Measurements from ENCODE around the gene SGMS1. TPM values are rescaled to one million over a fixed set of nuclear protein-coding genes. Genes with fewer than 3 reads are reported as not detected.

SGMS1 gene
- total RNA-seq, 2 experiments from 2014 or later: 17.1 to 19.3 TPM

DNA sequence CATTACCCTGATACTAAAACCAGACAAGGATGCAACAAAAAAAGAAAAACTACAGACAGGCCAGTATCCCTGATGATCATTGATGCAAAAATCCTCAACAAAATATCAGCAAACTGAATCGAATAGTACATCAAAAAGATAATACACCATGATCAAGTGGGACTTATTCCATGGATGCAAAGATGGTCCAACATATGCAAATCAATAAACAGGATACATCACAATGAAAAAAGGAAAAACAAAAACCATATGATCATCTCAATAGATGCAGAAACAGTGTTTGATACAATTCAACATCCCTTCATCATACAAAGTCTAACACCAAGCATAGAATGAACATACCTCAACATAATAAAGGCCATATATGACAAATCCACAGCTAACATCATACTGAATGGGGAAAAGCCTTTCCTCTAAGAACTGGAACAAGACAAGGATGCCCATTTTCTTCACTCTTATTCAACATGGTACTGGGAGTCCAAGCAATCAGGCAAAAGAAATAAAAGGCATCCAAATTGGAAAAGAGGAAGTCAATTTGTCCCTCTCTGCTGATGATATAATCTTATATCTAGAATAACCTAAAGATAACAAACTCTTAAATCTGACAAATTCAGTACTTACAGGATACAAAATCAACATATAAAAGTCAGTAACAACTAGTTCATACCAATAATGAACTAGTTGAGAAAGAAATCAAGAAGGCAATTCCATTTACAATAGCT is 323.6 kb downstream of the SGMS1 start:
- CTCF ChIA-PET: no interaction called here
- Mint-ChIP-seq H3K36me3 (ENCODE audit: low read depth) (peaks cover 5% of the 10 kb centered on the region), H3K4me3 (no peak overlapping the region), H3K27ac (no peak overlapping the region), H3K4me1 (no peaks in the 10 kb centered on the region), H3K27me3 (peaks cover 1% of the 10 kb centered on the region), H3K9me3 (peaks cover 2% of the 10 kb centered on the region)
- POLR2A ChIA-PET: no interaction called here
- no peak for DNase-seq

GRCh38 chr10:50295367-50295766 is 328.4 kb downstream of the SGMS1 start:
- H3K9me3 Mint-ChIP-seq: peaks cover 2% of the 10 kb centered on the region
- CTCF ChIA-PET: no interaction called here
- DNase-seq: no peak
- H3K4me3 Mint-ChIP-seq: no peak overlapping the region
- H3K4me1 Mint-ChIP-seq: no peaks in the 10 kb centered on the region
- peaks cover 2% of the 10 kb centered on the region for H3K36me3 Mint-ChIP-seq (ENCODE audit: low read depth)
- no peak overlapping the region for H3K27ac Mint-ChIP-seq
- peaks cover 1% of the 10 kb centered on the region for H3K27me3 Mint-ChIP-seq
- POLR2A ChIA-PET: no interaction called here

DNA sequence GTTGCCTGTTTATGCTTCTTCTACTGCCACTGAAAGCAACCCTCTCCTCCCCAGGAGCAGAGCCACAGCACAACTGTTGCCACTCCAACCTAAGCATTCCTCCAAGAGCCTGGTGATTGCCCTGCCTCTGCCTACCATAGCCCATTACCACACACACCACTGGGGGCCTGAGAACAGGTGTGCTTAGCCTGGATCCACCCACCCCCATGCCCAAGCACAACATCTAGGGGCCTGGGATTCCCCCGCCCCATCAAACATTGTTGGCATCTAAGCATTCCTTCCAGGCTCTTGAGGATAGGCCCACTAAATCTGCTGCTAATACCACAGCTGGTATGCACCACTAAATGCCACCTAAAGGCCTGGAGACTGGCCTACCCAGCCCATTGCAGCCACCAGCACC is 329.2 kb downstream of the SGMS1 start:
- Mint-ChIP-seq H3K27me3 (peaks cover 1% of the 10 kb centered on the region), H3K4me3 (no peak overlapping the region), H3K36me3 (ENCODE audit: low read depth) (peaks cover 2% of the 10 kb centered on the region), H3K4me1 (no peaks in the 10 kb centered on the region), H3K27ac (no peak overlapping the region), H3K9me3 (peaks cover 2% of the 10 kb centered on the region)
- no peak for DNase-seq
- CTCF ChIA-PET: interaction anchor here (1.7 kb wide), 1 partner anchor 10 kb away, joined by 4 read pairs; no protein-coding TSS in a partner anchor
- POLR2A ChIA-PET: no interaction called here

GRCh38 chr10:50293513-50294313 is 330.0 kb downstream of the SGMS1 start:
- Mint-ChIP-seq H3K27ac (no peak overlapping the region), H3K27me3 (peaks cover 1% of the 10 kb centered on the region), H3K36me3 (ENCODE audit: low read depth) (peaks cover 2% of the 10 kb centered on the region), H3K4me1 (no peaks in the 10 kb centered on the region), H3K4me3 (no peak overlapping the region), H3K9me3 (no peaks in the 10 kb centered on the region)
- no peak for DNase-seq
- CTCF ChIA-PET: interaction anchor here (1.7 kb wide), 1 partner anchor 9 kb away, joined by 4 read pairs; no protein-coding TSS in a partner anchor
- POLR2A ChIA-PET: no interaction called here

DNA sequence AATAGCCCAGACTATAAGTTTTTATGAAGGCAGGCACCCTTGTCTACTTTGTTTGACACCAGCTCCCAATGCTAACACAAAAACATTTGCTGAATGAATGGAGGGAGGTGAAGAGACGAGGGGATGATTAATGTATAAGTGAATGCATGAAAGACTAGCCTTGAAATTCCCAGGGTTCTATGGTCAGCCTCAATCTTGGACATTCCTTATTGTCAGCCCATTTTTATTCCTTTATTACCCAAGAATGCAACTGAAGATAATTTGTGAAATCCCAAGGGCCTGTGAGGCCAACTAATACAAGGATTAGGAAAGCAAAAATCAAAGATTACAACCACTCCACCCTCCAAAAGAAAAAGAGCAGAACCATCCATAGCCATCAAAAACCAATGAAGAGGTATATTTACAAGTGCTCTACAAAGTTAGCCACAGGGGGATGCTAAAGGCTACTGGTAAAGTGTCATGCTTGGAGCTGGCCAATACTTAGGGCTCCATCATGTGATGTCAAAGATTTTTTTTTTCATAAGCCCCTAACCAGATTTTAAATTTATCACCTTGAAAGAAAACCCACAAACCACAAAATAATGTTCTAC is 332.4 kb downstream of the SGMS1 start:
- Mint-ChIP-seq H3K9me3 (no peaks in the 10 kb centered on the region), H3K4me3 (no peak overlapping the region), H3K27ac (no peak overlapping the region), H3K4me1 (no peaks in the 10 kb centered on the region), H3K27me3 (peaks cover 1% of the 10 kb centered on the region), H3K36me3 (ENCODE audit: low read depth) (no peaks in the 10 kb centered on the region)
- CTCF ChIA-PET: interaction anchor here (0.7 kb wide), 1 partner anchor 1450 kb away, joined by 3 read pairs; no protein-coding TSS in a partner anchor
- DNase-seq: no peak
- POLR2A ChIA-PET: no interaction called here

- no peaks in the 10 kb centered on the region for H3K36me3 Mint-ChIP-seq (ENCODE audit: low read depth)
- H3K27me3 Mint-ChIP-seq: no peaks in the 10 kb centered on the region
- no peaks in the 10 kb centered on the region for H3K4me1 Mint-ChIP-seq
- DNase-seq: no peak
- no peaks in the 10 kb centered on the region for H3K9me3 Mint-ChIP-seq
- H3K4me3 Mint-ChIP-seq: no peak overlapping the region
- ChIA-PET POLR2A (no interaction called here), CTCF (no interaction called here)
- no peak overlapping the region for H3K27ac Mint-ChIP-seq
Measured at GRCh38 chr10:50289196-50289595, 334.6 kb downstream of the SGMS1 start.

DNA sequence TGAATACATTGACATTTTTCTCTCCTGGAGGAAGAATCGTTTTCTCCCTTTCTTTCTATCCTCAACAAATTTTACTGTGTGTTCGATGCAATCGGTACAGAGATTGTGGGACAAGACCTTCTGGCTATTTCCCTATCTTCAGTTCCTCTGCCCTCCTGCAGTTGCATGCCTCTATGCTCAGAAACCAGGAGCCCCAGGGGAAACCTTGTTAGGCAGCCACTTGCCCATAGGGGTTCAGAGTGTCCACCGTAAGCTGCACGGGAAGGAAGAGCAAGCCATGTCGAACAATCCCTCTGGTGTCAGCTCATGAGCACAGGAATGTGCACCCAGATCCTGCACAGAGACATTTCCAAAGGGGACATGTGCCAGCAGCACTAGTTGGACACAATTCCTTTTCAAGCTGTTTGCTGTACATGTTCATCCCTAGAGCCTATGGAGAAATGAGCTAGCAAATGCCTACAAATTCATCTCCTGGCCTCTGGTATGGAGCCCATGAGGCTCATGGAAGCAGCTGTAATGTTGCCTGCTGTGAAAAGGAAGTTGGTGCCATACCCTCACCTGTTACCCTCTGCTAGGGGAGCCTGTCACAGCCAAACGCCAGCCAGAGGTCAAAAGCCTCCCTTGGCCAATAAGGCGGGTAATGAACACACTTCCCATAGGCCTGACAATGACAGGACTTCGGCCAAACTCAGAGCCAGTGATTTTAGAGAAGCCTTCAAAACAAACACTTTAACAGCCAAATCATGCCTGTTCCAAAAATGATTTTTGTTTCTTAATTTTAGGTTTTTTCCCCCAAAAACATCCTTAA is 336.6 kb downstream of the SGMS1 start:
- H3K27me3 Mint-ChIP-seq: peaks cover 7% of the 10 kb centered on the region
- H3K4me3 Mint-ChIP-seq: no peak overlapping the region
- H3K9me3 Mint-ChIP-seq: no peaks in the 10 kb centered on the region
- no peaks in the 10 kb centered on the region for H3K4me1 Mint-ChIP-seq
- H3K27ac Mint-ChIP-seq: no peak overlapping the region
- DNase-seq: no peak
- ChIA-PET CTCF (interaction anchor here (1.1 kb wide), 1 partner anchor 10 kb away, joined by 3 read pairs; no protein-coding TSS in a partner anchor), POLR2A (no interaction called here)
- no peaks in the 10 kb centered on the region for H3K36me3 Mint-ChIP-seq (ENCODE audit: low read depth)

- peaks cover 11% of the 10 kb centered on the region for H3K27me3 Mint-ChIP-seq
- no peaks in the 10 kb centered on the region for H3K36me3 Mint-ChIP-seq (ENCODE audit: low read depth)
- H3K4me3 Mint-ChIP-seq: no peak overlapping the region
- no peaks in the 10 kb centered on the region for H3K4me1 Mint-ChIP-seq
- no peak overlapping the region for H3K27ac Mint-ChIP-seq
- ChIA-PET POLR2A (no interaction called here), CTCF (no interaction called here)
- H3K9me3 Mint-ChIP-seq: no peaks in the 10 kb centered on the region
- DNase-seq: no peak
Measured at GRCh38 chr10:50286517-50286916, 337.2 kb downstream of the SGMS1 start.

GRCh38 chr10:50281967-50282522 is 341.7 kb downstream of the SGMS1 start:
- no peaks in the 10 kb centered on the region for H3K9me3 Mint-ChIP-seq
- peaks cover 31% of the 10 kb centered on the region for H3K27me3 Mint-ChIP-seq
- H3K4me1 Mint-ChIP-seq: no peaks in the 10 kb centered on the region
- H3K4me3 Mint-ChIP-seq: no peak overlapping the region
- ChIA-PET CTCF (no interaction called here), POLR2A (no interaction called here)
- H3K27ac Mint-ChIP-seq: no peak overlapping the region
- no peaks in the 10 kb centered on the region for H3K36me3 Mint-ChIP-seq (ENCODE audit: low read depth)
- DNase-seq: no peak

GRCh38 chr10:50281210-50281966 is 342.4 kb downstream of the SGMS1 start:
- Mint-ChIP-seq H3K27me3 (peaks cover 37% of the 10 kb centered on the region), H3K27ac (no peak overlapping the region), H3K9me3 (no peaks in the 10 kb centered on the region), H3K36me3 (ENCODE audit: low read depth) (no peaks in the 10 kb centered on the region), H3K4me1 (no peaks in the 10 kb centered on the region), H3K4me3 (no peak overlapping the region)
- CTCF ChIA-PET: no interaction called here
- POLR2A ChIA-PET: no interaction called here
- DNase-seq: no peak

DNA sequence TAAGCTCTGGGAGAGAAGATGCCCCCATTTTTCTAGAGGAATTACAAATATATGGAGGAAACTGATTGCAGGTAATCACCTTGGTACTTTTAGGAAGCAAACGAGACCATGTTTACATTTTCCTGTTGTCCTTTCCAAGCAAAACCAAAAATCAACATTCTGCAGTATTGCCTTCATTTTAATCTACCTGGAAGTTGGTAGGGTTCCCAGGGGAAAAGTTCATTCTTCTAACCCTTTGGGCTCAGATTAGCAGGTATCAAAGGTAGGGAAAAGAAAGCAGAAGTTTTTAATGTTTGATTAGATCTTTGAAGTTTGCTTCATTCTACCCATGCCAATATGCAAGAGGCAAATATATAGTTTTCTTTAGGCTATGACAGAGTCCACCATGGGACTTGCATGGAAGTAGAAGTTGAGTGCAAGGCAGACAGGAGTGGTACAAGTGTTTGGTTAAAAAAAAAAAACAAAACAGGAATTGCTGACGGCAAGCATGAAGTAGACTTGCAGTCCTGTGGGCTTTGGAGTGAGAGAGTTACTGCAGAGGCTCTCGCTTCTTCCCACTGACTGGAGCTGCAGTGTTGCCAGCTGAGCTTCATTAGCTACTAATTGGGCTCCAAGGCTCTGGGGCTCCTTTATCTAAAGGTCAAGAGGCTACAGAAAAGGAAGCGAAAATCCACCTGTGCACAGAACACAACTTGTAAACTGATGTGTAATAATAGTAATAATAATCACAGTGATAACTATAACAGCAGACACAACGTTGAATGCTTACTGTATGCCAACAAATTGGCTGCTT is 343.5 kb downstream of the SGMS1 start:
- no peaks in the 10 kb centered on the region for H3K36me3 Mint-ChIP-seq (ENCODE audit: low read depth)
- no peak overlapping the region for H3K27ac Mint-ChIP-seq
- no peaks in the 10 kb centered on the region for H3K9me3 Mint-ChIP-seq
- peaks cover 41% of the 10 kb centered on the region for H3K27me3 Mint-ChIP-seq
- H3K4me1 Mint-ChIP-seq: no peaks in the 10 kb centered on the region
- CTCF ChIA-PET: interaction anchor here (0.6 kb wide), 1 partner anchor 373 kb away, joined by 3 read pairs; no protein-coding TSS in a partner anchor
- POLR2A ChIA-PET: no interaction called here
- H3K4me3 Mint-ChIP-seq: no peak overlapping the region
- no peak for DNase-seq
